Measurements from ENCODE around the gene FALEC.

FALEC gene

GRCh38 chr1:150515328-150516049 is at the start of gene FALEC:
TSS of gene FALEC (plus strand) at chr1:150515752.
- peak; percentile 93 for DNase-seq

GRCh38 chr1:150466964-150467363 is 48.6 kb upstream of the FALEC start:
- no peak for DNase-seq

- DNase-seq = no peak
These were observed 46.3 kb upstream of the FALEC start for GRCh38 chr1:150469291-150469690.

GRCh38 chr1:150472601-150473200 is 42.9 kb upstream of the FALEC start:
- no peak for DNase-seq

- DNase-seq = no peak
These were observed 41.9 kb upstream of the FALEC start for GRCh38 chr1:150473659-150474058.

GRCh38 chr1:150474869-150475268 is 40.7 kb upstream of the FALEC start:
- DNase-seq = no peak

GRCh38 chr1:150476754-150477153 is 38.8 kb upstream of the FALEC start:
- DNase-seq = no peak

GRCh38 chr1:150477320-150477719 is 38.2 kb upstream of the FALEC start:
- no peak for DNase-seq

- DNase-seq = peak; percentile 14
These were observed 37.8 kb upstream of the FALEC start for GRCh38 chr1:150477733-150478132.

- no peak for DNase-seq
These were observed 36.2 kb upstream of the FALEC start for GRCh38 chr1:150479370-150479769.

GRCh38 chr1:150479927-150480352 is 35.6 kb upstream of the FALEC start:
- no peak for DNase-seq

GRCh38 chr1:150484431-150484830 is 31.1 kb upstream of the FALEC start:
- no peak for DNase-seq

GRCh38 chr1:150484861-150485260 is 30.7 kb upstream of the FALEC start:
- no peak for DNase-seq

GRCh38 chr1:150486966-150487762 is 28.4 kb upstream of the FALEC start, which contains the start of gene TARS2:
TSS of gene TARS2 (plus strand) at chr1:150487419. CDS start at chr1:150487451, 32 bp downstream.
- peak; percentile 91 for DNase-seq

- DNase-seq = no peak
These were observed 27.8 kb upstream of the FALEC start for GRCh38 chr1:150487763-150488115.

GRCh38 chr1:150493175-150493574 is 22.4 kb upstream of the FALEC start:
- DNase-seq = no peak

GRCh38 chr1:150498342-150498741 is 17.2 kb upstream of the FALEC start:
- DNase-seq = no peak

GRCh38 chr1:150505431-150505830 is 10.1 kb upstream of the FALEC start:
- no peak for DNase-seq

GRCh38 chr1:150507912-150508864 is 7.4 kb upstream of the FALEC start, which contains the start of gene ECM1:
TSS of gene ECM1 (plus strand) at chr1:150508109. CDS start at chr1:150508210, 101 bp downstream.
- peak; percentile 81 for DNase-seq

GRCh38 chr1:150508982-150509381 is 6.6 kb upstream of the FALEC start:
- no peak for DNase-seq

- DNase-seq = no peak
These were observed 4.0 kb upstream of the FALEC start for GRCh38 chr1:150511551-150511950.

GRCh38 chr1:150511985-150512660 is 3.4 kb upstream of the FALEC start:
- DNase-seq = no peak

All from amniotic stem cell (primary cell).